C4-2B (cell line): ENCODE results near the gene MLLT10.

Experiments used
- H3K27ac ChIP-seq: fragments of 450-650 bp; 2 replicates; pipeline ENCODE4 v1.5.1; 2017
- CTCF ChIP-seq: fragments of 450-650 bp; conservative IDR thresholded peaks from 2 replicates; pipeline ENCODE4 v1.5.1; 2017; ENCODE audit warnings: mild to moderate bottlenecking
- ZFX ChIP-seq: fragments of 450-650 bp; IDR thresholded peaks from 2 replicates; pipeline ENCODE4 v1.6.1; 2017

Gene MLLT10

DNA sequence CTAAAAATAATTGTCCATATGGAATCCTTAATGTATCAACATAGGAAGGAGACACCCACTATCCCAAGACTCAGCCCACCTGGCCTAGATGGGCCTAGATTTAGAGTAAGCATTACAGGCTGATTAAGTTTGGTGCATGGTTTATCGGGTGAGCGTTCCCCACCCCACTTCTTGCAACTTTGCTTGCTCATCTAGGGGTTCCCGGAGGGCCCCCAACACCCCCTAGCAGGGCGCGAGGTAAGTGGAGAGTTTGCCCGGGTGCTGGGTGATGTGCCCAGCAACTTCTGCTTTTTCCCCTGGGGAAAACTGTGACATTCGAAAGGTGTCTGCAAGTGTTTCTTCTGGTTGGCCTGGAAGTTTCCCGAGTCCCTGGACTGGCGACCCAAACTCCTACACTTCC, 40.2 kb upstream of the MLLT10 start:
- no peak overlapping the region for H3K27ac ChIP-seq
- no peak for TF ChIP-seq CTCF
- TF ChIP-seq ZFX = no peak

DNA sequence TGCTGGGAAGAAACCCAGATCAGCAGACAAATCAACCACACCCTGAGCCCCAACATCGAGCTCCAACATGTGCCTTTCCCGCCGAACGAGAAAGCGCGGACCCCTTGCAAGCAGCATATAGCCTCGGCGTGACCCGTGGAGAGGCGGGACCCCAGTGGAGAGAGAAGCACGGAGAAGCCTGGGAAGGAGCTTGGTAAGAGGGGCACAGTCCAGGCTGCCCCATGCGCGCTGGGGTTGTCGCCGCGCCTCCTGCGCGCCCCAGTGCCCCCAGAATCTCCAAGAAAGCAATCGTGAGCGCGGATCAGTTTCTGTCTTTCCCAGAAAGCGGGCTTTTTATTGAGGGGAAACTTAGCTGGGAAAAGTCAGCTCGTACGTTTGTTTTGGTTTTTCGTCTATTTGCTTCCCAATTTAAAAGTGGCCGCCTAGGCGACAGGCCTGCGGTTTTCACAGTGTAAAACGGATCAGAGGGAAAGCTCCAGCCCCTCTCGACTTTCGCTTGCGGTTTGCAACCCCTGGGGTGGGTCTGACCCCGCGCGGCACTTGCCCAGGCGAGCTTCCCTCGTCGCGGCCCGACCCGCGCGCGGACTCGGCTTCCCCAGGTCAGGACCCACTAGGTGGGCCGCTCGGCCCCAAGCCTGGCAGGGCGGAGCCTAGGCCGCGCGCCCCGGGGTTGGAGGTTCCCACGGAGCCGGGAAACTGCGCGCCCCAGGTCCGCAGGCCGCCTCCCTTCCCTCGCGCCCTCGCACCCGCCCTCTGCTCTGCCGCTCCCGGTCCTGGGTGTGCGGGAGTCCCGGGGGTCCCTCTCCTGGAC, 39.6 kb upstream of the MLLT10 start:
- no peak for TF ChIP-seq ZFX
- TF ChIP-seq CTCF = no peak
- H3K27ac ChIP-seq = no peak overlapping the region

GRCh38 chr10:21495002-21495751, 38.9 kb upstream of the MLLT10 start:
- TF ChIP-seq CTCF = no peak
- TF ChIP-seq ZFX = no peak
- no peak overlapping the region; the same call in 1 of the 2 replicates for H3K27ac ChIP-seq

- no peak for TF ChIP-seq ZFX
- TF ChIP-seq CTCF = peak; percentile 97
- H3K27ac ChIP-seq = peak overlapping the region; percentile 57
Observed at GRCh38 chr10:21495752-21496342, 38.2 kb upstream of the MLLT10 start.

GRCh38 chr10:21496343-21497176, 37.5 kb upstream of the MLLT10 start:
- TF ChIP-seq CTCF (no peak; the same call in 1 of the 2 replicates), ZFX (no peak)
- H3K27ac ChIP-seq = peak overlapping the region; percentile 57

GRCh38 chr10:21497177-21497807, 36.7 kb upstream of the MLLT10 start:
- H3K27ac ChIP-seq = peak overlapping the region; percentile 57; the same call in 1 of the 2 replicates
- TF ChIP-seq ZFX = no peak
- TF ChIP-seq CTCF = no peak
